HuH-7 (cell line): Measurements from ENCODE around the gene ST8SIA2.

Source experiments
- DNase-seq: peaks from one replicate; pipeline ENCODE4 v3.0.0; 2011; ENCODE audit warnings: low spot score

The ST8SIA2 gene, protein sequence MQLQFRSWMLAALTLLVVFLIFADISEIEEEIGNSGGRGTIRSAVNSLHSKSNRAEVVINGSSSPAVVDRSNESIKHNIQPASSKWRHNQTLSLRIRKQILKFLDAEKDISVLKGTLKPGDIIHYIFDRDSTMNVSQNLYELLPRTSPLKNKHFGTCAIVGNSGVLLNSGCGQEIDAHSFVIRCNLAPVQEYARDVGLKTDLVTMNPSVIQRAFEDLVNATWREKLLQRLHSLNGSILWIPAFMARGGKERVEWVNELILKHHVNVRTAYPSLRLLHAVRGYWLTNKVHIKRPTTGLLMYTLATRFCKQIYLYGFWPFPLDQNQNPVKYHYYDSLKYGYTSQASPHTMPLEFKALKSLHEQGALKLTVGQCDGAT

DNA sequence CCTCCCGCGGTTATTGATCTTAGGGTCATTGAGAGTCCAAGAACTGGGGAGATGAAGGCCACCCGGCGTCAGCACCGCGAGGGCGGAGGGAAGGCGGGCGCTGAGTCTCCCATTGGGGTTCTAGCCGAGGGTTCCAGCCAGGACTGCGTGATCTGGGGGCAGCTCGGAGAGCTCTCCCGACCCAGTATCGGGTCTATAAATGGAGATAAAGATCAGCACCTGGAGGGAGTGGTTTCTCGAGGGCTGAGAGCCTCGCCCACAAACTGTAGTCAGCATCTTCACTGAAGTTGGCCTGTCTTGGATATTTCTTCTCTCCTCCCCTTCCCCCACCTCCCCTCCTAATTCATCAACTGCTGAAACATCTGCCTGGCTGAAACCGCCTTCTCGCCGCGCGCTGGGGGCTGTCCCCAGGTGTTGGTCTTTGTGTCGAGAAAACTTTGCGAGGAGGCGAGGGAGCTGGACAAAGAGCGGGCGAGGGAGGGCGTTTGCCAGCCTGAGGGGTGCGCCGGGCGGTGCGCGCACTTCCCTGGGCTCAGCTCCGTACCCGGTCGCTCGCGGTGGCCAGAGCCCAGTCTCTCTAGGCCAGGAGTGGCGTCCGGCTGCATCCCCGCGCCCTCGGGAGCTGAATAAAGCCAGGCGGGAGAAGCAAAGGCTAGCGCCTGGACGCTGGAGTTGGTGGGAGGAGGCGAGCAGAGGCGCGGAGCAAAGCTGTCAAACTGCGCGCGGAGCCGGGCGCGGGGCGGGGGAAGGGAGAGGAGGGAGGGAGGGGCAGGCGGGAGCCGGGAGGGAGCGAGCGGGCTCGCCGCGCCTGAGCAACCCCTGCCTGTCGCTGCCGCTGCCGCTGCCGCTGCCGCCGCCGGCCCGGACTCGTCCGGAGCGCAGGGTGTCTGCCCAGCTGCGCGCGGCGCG, at the start of gene ST8SIA2:
TSS of gene ST8SIA2 (plus strand) at position 811 of the 909 bp plus-strand sequence. CDS start 184 bp downstream, outside the sequence.
- DNase-seq = no peak

DNA sequence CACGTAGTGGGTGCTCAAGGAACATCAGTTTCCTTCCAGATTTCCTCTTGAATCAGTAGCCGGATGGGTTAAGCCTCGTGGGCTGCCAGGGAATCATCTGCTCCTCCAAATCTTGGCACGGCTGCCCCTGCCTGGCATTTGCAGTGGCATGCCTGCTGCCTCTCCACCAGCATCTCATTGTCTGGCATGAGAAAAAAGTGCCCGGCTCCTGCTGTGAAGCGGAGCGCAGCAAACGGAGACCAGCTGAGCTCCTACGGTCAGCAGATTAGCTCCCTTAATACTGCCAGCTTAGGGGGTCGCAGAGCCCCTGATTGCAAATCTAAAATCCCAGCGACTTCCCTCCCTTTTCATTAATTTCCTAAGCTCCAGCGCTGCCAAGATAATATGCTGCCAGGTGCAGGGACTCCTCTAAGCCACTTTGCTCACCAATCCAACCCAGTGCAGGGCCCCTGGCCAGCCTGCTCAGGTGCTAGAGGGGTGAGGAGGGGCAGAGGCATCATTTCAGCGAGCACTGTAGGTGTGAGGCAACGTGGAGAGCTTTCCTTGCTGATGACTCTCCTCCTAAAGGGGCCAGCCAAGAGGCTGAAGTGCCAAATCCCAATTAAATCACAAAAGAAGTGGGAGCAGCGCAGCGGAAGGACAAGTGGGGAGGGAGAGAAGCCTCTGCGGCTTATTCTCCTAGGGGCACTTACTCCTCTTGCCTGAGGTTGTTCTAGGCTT, 49.6 kb upstream of the ST8SIA2 start:
- DNase-seq = no peak

DNA sequence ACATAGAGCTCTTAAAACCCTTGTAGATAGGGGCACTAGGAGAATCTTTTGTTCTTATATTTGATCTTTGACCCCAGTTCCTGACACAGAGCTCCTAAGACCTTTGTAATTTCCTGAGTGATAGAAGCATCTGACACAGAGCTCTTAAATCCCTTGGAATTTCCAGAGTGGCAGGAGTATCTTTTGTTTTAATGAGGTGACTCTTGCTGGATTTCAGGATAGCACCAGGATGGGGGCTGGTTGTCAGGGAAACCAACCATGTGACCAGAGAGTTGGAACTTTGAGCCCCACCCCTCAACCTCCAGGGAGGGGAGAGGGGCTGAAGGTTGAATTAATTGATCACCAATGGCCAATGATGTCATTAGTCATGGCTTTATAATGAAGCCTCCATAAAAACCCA, 47.6 kb upstream of the ST8SIA2 start:
- DNase-seq = no peak

DNA sequence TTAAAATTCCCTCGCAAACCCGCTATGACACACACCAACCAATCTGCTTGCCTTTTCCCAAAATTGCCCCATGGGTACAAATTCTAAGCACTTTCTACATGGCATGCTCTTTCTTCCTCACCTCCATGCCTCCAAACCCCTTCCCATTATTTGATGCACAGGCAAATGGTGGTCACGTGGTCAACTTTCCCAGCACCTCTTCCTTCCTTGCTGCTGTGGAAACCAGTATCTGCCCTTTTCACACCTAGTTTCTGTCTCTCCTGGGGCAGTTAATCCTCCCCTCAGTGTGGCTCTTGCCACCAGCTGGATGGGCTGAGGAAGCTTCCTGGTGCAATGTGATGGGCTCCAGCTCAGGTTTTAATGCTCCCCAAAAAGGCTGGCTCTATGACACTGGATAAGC, 38.4 kb upstream of the ST8SIA2 start:
- no peak for DNase-seq

DNA sequence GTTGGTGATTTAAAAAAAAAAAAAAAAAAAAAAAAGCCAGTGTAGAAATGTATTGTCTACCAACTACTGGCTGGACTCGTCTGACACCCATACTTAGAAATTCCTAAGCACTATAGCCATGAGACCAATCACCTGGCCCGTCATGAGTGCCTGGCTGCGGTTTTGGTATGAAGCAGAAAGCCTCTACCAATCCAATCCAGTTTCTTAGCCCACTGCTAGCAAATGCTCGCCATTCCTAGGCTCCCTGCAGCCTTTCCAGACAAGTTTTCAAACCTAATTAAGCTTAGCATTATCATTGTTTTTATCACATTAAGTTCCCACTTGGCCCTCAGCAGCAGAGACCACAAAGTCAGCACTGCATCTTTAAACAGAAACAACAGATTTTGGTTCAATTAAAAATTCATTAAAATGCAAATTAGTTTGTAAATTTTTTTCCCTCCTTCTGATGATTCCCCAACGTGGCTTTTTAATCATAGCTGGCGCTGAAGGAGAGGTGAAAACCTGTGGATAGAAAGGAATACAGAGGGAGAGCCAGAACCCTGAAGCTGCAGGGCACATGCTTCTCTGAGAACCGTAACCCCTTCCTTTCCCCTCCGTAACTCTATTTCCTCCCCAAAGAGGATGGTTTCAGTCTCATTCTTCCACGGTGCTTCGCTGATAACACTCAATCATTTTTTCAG, 32.2 kb upstream of the ST8SIA2 start:
- DNase-seq = no peak

DNA sequence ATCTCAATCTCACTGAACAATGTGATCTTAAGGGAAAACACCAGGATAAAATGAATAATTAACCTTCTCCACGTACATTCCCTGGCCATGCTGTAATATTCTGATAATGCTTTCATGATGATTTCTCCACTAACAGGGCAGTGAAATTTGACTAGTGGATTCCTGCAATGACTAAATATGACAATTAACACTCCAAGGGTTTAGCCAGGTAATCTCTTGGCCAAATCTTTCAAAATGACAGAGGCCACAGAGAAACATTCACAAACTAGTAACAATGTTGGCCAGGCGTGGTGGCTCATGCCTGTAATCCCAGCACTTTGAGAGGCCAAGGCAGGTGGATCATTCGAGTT, 31.7 kb upstream of the ST8SIA2 start:
- no peak for DNase-seq

DNA sequence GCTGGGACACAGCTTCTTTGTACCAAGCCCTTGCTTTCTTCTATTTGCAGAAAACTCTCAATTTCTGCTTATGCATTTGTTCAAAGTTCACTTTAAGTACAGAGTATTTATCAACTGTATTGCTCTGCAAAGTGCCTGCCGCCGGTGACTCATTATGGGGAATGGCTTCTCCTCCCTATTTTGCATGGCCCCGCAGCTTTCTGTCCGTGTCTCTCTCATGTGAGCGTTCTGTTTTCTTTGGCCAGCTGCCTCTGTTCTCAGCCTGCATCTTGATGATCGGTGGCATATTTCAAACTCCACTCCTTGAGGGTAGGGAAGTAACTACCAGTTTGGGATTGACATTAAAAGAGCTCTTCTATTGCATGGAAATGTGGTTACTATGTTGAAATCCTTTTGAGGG, 28.6 kb upstream of the ST8SIA2 start:
- no peak for DNase-seq

DNA sequence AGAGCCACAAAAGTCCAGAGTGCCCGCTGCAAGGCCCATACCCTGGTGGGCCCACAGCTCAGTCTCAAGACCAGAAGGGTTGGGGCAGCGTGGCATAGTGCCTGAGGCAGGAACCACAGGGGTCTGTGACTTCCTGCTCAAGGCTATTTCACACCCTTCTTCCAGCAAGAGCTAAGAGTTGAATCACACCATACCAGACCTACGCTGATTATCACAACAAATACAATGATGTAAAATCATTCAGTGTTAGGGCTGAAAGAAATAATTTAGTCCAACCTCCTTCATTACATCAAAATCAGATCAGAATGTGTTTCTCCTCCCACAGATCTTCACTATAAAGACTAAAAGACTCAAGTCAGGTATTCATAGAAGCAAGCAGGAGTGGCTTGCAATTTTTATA, 27.8 kb upstream of the ST8SIA2 start:
- no peak for DNase-seq

DNA sequence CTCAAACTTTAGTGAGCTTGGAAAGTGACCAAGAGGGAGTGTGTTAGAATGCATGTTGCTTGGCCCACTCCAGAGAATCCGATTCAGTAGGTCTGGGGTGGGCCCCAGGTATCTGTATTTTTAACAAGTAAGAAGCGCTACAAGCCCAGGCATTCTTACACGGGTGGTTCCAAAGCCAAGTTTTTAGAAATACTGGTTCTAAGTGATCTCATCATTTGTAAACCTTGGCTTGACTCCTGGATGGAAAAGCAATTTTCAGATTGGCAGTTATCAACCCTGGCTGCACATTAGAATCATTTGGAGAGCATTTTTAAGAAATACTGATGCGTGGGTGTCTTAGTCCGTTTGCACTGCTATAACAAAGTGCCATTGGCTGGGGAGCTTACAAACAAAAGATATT, 27.3 kb upstream of the ST8SIA2 start:
- DNase-seq = no peak

DNA sequence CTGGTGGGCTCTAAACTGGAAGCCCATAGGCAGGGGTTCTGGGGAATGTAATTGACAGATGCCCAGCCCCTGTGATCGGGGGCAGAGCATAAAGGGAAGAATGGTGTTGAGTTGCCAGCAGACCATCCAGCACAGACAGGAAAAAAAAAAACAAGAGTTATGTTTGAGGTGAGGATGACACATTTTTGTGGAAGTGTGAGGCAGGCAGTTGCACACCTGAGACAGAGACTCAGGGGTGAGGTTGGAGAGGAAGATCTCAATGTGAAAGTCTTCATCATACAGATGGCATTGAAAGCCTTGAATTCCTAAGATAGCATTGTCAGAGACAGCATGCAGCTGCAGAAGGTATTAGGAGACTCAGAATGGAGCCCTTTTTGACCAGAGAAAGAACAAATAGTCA, 18.6 kb upstream of the ST8SIA2 start:
- no peak for DNase-seq

DNA sequence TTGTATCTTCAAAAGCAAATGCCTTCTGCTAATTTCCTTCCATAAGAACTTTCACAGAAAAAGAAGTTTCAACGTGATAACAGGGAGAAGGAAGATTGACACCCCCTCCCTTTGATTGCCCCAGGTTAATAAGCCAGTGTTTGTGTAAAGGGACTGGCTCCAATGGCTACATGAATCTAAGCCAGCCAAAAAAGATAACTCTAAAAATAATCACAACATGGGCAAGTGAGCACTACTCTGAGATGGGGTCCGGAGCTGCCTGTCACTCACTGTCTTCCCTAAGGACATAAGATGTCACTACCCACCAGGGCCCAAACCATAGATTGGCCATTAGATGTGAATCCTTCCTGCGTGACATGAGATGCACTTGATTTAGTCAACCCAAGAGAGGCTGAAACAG, 17.6 kb upstream of the ST8SIA2 start:
- no peak for DNase-seq

DNA sequence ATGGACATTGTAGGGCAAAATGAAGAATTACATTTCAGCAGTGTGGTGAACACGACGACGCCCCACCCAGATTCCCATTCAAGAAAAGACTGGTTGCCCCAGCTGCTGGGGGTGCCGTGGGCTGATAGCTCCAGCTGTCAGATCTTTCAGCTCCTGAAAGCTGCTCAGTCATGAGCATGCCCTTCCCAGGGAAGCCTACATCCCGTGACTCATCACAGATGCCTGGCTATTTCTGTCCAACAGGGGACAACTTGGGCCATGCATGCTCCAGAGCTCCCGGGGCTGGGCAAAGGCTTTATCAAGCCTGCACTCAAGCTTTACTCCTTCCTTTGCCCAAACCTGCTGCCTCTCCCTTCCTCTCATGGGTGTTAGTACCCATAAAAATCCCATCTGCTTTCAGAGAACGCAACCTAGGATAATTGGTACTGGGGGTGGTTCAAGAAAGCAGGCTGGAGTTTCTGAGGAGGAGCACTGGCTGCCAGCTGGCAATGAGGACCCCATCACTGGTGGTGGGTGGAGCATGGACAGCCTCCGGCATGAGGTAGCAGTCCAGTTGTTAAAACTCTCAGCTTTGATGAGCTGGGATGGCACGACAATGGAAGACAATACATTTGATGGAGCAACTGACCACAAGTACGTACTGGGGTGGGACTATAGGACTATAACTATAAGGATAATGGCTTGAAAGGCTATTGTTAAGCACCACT, 16.4 kb upstream of the ST8SIA2 start:
- DNase-seq = no peak

DNA sequence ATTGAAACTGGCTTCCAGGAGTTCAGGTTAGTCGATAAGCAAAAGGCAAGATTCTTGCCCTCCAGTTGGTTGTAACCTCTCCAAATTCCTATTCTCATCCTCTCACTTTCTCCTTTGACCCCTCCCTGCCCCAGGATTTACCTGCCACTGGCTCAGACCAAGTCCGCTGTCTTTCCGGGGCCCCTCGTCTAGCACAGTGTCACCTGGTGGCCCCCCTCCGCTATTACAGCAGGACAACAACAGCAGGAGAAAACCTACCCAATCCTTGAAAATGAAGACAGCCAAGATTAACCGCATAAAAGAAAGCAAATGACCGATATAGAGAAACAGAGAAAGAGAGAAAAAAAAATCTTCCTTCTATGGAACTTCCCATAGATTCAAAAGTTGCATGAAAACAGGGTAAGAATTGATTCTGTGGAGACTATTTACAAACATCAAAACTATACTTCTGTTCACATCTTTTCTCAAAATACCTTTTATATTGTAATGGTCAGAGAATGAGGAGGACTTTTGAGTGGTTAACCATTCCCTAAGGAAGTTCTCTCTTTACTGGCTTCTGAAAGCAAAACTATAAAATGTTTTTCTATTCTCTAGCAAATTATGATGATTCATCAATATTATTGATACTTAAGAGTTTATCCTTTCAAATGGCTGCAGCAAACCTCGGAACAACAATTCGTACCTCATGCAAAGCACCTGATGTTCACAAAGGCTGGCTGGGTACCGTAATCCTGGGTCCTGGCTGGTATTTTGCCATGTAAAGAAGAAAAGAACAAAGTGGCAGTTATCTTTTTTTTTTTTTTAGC, 10.0 kb upstream of the ST8SIA2 start:
- peak; percentile 52 for DNase-seq

DNA sequence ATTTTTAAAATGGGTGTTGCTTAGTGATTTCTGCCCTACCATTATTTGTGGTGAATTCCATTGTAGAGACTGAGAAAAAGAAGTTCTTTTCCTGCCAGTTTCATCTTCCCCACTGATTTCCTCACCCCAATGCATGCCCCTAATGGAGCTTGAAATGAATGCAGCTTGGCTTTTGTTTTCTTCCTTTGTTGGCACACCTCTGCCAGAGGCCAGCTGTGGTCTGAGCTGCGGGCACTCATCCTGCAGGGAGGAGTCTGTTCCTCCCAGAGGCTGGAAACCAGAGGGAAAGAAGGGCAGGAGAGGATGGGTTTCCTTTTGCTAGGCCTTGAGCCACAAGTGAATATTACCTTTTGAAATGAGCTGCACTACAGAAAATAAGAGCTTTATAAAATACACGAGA, 9.3 kb upstream of the ST8SIA2 start:
- no peak for DNase-seq

DNA sequence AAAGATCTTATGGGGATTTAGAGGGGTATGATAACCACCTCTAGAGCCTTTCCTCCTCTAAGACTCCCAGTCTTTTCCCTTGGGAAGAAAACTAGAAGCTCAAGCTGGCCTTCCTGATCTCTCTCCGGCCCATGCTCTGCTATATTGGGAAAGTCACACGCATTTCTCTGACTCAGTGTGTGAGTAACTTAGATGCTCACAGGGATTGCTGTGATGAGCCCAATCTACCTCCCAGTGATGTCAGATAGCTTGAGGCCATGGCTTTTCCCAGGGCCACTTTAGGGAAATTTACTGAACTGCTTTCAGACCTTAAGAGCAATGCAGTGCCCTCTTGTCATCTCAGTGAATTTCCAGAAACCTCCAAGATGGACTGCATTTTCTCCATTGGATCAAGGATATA, 8.6 kb upstream of the ST8SIA2 start:
- DNase-seq = no peak

DNA sequence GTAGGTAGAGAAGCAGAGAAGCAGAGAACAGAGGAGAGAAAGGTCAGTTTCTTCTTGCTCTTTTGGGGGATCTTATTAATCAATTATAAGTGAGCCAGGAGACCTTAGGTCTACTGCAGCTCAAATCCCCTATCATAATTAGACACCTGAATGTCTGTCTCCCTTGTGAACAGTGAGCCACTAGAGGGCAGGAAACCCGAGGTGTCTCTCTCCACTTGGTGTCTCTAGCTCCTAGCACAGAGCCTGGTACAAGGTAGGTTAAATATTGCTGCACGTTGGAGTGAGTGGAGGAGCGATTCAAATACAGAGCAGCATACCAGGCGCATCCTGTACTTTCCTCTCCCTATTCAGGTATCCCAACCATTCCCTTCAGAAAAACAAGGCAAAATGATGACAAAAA, 2.0 kb upstream of the ST8SIA2 start:
- DNase-seq = peak; percentile 72

DNA sequence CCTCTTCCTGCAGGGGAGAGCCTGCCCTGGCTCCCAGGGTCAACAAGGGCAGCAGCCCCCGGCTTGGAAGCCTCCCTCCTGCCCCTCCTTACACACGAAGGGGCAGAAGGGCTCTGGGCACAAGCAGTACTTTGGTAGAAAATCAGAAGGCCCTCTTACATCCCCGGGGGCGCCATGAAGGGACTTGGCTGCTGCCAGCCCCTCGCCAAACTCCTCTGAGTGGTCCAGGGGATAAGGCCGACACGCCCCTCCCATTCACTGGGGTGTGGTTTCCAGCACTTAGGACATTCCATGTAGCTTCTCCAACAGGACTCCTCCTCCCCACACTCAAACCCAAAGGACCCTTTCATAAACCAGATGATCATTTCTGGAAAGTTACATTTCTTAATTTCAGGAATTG, 1.2 kb upstream of the ST8SIA2 start:
- DNase-seq = no peak

DNA sequence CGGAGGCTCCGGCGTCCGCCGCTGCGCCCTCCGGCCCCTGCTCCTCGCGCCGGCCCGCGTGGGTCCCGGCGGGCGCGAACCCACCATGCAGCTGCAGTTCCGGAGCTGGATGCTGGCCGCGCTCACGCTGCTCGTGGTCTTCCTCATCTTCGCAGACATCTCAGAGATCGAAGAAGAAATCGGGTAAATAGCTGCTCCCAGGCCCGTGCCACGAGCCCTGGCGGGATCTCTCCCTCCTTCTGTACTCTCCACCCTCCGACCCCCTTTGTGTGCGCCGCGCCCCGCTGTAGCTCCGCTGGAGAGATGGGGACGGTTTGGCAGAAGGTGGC, 263 bp downstream of the ST8SIA2 start:
- no peak for DNase-seq

DNA sequence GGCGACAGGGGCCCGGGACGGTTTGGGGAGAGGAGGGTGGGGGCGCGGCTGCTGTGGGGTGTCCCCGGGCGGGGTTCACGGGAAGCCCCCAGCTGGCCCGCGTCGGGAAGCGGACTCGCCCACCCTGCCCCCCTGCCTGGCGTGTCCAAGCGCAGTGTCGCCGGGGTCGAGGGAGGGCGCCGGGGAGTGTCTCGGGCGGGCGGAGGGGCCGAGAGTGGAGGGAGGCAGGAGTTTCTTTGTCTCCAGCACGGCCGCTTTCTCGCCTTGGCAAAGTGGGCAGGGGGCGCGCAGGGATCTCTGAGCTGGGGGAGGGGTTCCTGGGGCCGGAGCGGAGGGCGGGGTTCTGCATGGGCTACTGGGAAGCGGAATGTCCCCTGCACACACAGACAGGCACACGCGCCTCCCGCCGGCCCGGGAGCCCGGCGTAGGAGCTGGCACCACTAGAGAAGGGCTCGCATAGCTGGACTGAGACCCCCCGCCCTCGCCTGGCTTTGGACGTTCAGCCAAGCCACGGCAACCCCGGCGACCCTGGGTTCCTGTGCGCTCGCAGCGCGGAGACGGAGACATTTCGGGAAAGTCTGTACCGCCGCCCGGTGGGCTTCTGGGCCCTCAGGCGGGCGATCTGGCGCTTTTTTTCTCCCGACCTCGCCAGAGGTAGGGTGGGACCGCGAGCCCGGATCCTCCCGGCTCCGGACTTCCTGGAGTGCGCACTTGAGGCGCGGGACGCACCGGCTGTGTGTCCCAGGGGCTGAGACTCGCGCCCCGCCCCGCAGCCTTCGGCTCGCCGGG, 822 bp downstream of the ST8SIA2 start:
- no peak for DNase-seq

DNA sequence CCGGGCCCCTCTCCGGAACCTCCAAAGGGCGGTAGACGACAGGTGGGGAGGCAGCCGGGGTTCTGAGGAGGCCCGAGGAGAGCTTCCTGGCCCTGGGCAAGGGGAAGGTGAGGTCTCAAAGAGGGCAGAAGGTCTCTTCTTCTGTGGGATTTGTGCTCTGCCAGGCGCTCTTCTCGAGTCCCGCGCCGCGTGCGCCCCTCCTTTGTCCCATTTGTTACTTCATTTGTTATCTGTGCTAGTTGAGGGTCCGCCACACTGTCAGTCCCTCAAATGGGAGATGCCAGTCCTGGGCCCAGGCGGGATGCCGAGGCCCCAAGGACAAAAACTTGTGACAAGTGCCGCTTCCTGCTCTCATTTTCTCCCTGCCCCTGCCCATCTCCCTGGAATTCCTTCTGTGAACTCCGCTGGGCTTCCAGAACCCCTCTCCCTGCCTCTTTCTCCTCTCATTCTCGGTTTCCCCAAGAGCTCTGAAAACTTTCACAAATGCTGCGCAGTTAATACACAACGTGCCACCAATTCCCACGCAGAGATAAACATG, 1.5 kb downstream of the ST8SIA2 start:
- DNase-seq = no peak
